A673 (cell line): ENCODE data around the gene CDC42EP4. TPM values are rescaled to one million over a fixed set of nuclear protein-coding genes. Genes with fewer than 3 reads are reported as not detected.

ENCODE experiments used
- BruUV-seq: library from RNA; stranded (reverse); fragments of 400-500 nt; replicated peaks from 2 replicates; lab custom pipeline; 2021; lab: Mats Ljungman, UMichigan
- CTCF ChIA-PET: fragments of 300-600 bp; sonication (Branson Sonifier 250); formaldehyde crosslinking; loops from one replicate; lab custom pipeline; 2022; ENCODE audit warnings: antibody characterized with exemption; lab: Charles Lee
- POLR2A ChIA-PET: fragments of 300-600 bp; sonication (Branson Sonifier 250); formaldehyde crosslinking; loops from one replicate; lab custom pipeline; 2022; ENCODE audit warnings: antibody characterized with exemption; ENCODE audit not compliant: low non-redundant PET; lab: Charles Lee
- DNase-seq: peaks from one replicate; pipeline ENCODE4 v3.0.0-alpha.2; 2015; ENCODE audit warnings: low spot score
- H3K27ac ChIP-seq: fragments of 200-600 bp; sonication (generic); 2 replicates; pipeline ENCODE4 v1.5.1; 2016; ENCODE audit warnings: mixed run types, low read depth, mild to moderate bottlenecking, mixed read lengths, antibody characterized with exemption, low read length; ENCODE audit not compliant: poor library complexity, severe bottlenecking
- H3K27me3 ChIP-seq: fragments of 200-600 bp; sonication (generic); replicated peaks from 2 replicates; pipeline ENCODE4 v1.6.1; 2017; ENCODE audit warnings: mixed run types, low read depth, mild to moderate bottlenecking, mixed read lengths, antibody characterized with exemption, low read length; ENCODE audit not compliant: insufficient read depth, poor library complexity
- H3K36me3 ChIP-seq: fragments of 200-600 bp; sonication (generic); 2 replicates; pipeline ENCODE4 v1.6.1; 2016; ENCODE audit warnings: mixed run types, mild to moderate bottlenecking, mixed read lengths, antibody characterized with exemption, low read length; ENCODE audit not compliant: insufficient read depth, poor library complexity, severe bottlenecking
- H3K4me1 ChIP-seq: fragments of 200-600 bp; sonication (generic); 2 replicates; pipeline ENCODE4 v1.6.1; 2017; ENCODE audit warnings: mixed run types, mild to moderate bottlenecking, mixed read lengths, antibody characterized with exemption, low read length; ENCODE audit not compliant: insufficient read depth, poor library complexity, severe bottlenecking
- H3K4me3 ChIP-seq: fragments of 200-600 bp; sonication (generic); 2 replicates; pipeline ENCODE4 v1.5.1; 2016; ENCODE audit warnings: low read depth, mixed run types, mild to moderate bottlenecking, mixed read lengths, low read length; ENCODE audit not compliant: poor library complexity, severe bottlenecking
- H3K9me3 ChIP-seq: fragments of 200-600 bp; sonication (generic); 2 replicates; pipeline ENCODE4 v1.6.1; 2016; ENCODE audit warnings: mixed run types, low read depth, mild to moderate bottlenecking, mixed read lengths, antibody characterized with exemption, low read length; ENCODE audit not compliant: poor library complexity, severe bottlenecking
- CTCF ChIP-seq: fragments of 300-800, 200-600 bp; sonication (generic); conservative IDR thresholded peaks from 2 replicates; pipeline ENCODE4 v1.5.1; 2017; ENCODE audit warnings: low read depth, mild to moderate bottlenecking, antibody characterized with exemption, low read length, moderate library complexity, mixed read lengths
- EZH2 ChIP-seq: fragments of 200-600 bp; sonication (generic); IDR thresholded peaks from 2 replicates; pipeline ENCODE4 v1.6.1; 2017; ENCODE audit warnings: borderline replicate concordance, low read depth, mild to moderate bottlenecking, mixed read lengths, antibody characterized with exemption, low read length; ENCODE audit not compliant: poor library complexity, severe bottlenecking
- intact Hi-C: fragments of 100-400 bp; cut with micrococcal nuclease; formaldehyde crosslinking; loops from one replicate; pipeline ENCODE4 v1.10.0; 2022; ENCODE audit not compliant: unreplicated experiment
- total RNA-seq: library from RNA; stranded (reverse); gene quantifications from 2 replicates; pipeline ENCODE4 v1.2.3, GENCODE V29; 2021

Gene CDC42EP4
- total RNA-seq, 1 experiment from 2014 or later: 37.5 TPM

GRCh38 chr17:73283841-73284282, 27.9 kb downstream of the CDC42EP4 start:
- H3K27me3 ChIP-seq: no peaks in the 10 kb centered on the region
- H3K4me3 ChIP-seq: no peak overlapping the region
- intact Hi-C loops: no loop called here
- H3K27ac ChIP-seq: no peak overlapping the region
- H3K9me3 ChIP-seq: no peaks in the 10 kb centered on the region
- peaks cover 10% of the 10 kb centered on the region for H3K36me3 ChIP-seq
- no peak for TF ChIP-seq CTCF
- no peak for DNase-seq
- peaks cover 14% of the 10 kb centered on the region for H3K4me1 ChIP-seq
- ChIA-PET POLR2A (no interaction called here), CTCF (no interaction called here)
- BruUV-seq: TSS peak; percentile 54

GRCh38 chr17:73283250-73283649, 28.6 kb downstream of the CDC42EP4 start:
- BruUV-seq: no TSS peak
- no peaks in the 10 kb centered on the region for H3K27me3 ChIP-seq
- TF ChIP-seq CTCF: no peak
- no peak for TF ChIP-seq EZH2
- no peaks in the 10 kb centered on the region for H3K9me3 ChIP-seq
- H3K27ac ChIP-seq: no peak overlapping the region
- peaks cover 10% of the 10 kb centered on the region for H3K36me3 ChIP-seq
- DNase-seq: no peak
- H3K4me1 ChIP-seq: peaks cover 20% of the 10 kb centered on the region
- intact Hi-C loops: no loop called here
- no peak overlapping the region for H3K4me3 ChIP-seq
- POLR2A ChIA-PET: no interaction called here
- CTCF ChIA-PET: no interaction called here

GRCh38 chr17:73282629-73283028, 29.2 kb downstream of the CDC42EP4 start:
- Histone ChIP-seq H3K9me3 (no peaks in the 10 kb centered on the region), H3K27me3 (no peaks in the 10 kb centered on the region), H3K27ac (peak overlapping the region; percentile 30), H3K4me3 (no peak overlapping the region), H3K36me3 (peaks cover 10% of the 10 kb centered on the region), H3K4me1 (peaks cover 25% of the 10 kb centered on the region)
- DNase-seq: no peak
- POLR2A ChIA-PET: no interaction called here
- CTCF ChIA-PET: no interaction called here
- intact Hi-C loops: no loop called here
- no TSS peak for BruUV-seq
- TF ChIP-seq CTCF (no peak), EZH2 (no peak)
